IPS-18a (cell line): Measurements from ENCODE around the gene UBXN4.

Experiments
- H3K27ac ChIP-seq: one replicate; pipeline ENCODE4 v1.5.1; 2013; ENCODE audit warnings: low read length
- H3K27me3 ChIP-seq: one replicate; pipeline ENCODE4 v1.6.1; 2013; ENCODE audit warnings: mild to moderate bottlenecking, low read length; ENCODE audit not compliant: control insufficient read depth, insufficient read depth
- H3K36me3 ChIP-seq: one replicate; pipeline ENCODE4 v1.6.1; 2013; ENCODE audit warnings: low read depth, low read length; ENCODE audit not compliant: control insufficient read depth
- H3K4me1 ChIP-seq: one replicate; pipeline ENCODE4 v1.6.1; 2013; ENCODE audit warnings: low read depth, low read length; ENCODE audit not compliant: control insufficient read depth
- H3K4me3 ChIP-seq: one replicate; pipeline ENCODE4 v1.5.1; 2013; ENCODE audit warnings: low read length
- H3K9ac ChIP-seq: one replicate; pipeline ENCODE4 v1.6.1; 2013; ENCODE audit warnings: mild to moderate bottlenecking, low read length, moderate library complexity
- H3K9me3 ChIP-seq: one replicate; pipeline ENCODE4 v1.6.1; 2013; ENCODE audit warnings: low read depth, low read length; ENCODE audit not compliant: control insufficient read depth

The UBXN4 gene

GRCh38 chr2:135831180-135831812 lies 89.6 kb downstream of the UBXN4 start:
- no peaks in the 10 kb centered on the region for H3K4me1 ChIP-seq
- H3K4me3 ChIP-seq = no peak overlapping the region
- H3K27me3 ChIP-seq = no peaks in the 10 kb centered on the region
- H3K9ac ChIP-seq = no peak overlapping the region
- H3K27ac ChIP-seq = no peak overlapping the region
- no peaks in the 10 kb centered on the region for H3K9me3 ChIP-seq
- H3K36me3 ChIP-seq = no peaks in the 10 kb centered on the region

GRCh38 chr2:135832891-135833290 lies 91.2 kb downstream of the UBXN4 start:
- no peaks in the 10 kb centered on the region for H3K27me3 ChIP-seq
- H3K4me1 ChIP-seq = no peaks in the 10 kb centered on the region
- no peaks in the 10 kb centered on the region for H3K9me3 ChIP-seq
- no peak overlapping the region for H3K27ac ChIP-seq
- H3K4me3 ChIP-seq = no peak overlapping the region
- no peak overlapping the region for H3K9ac ChIP-seq
- no peaks in the 10 kb centered on the region for H3K36me3 ChIP-seq
